ENCODE results near the gene DLL3.

The DLL3 gene

GRCh38 chr19:39515551-39516191 is 16.9 kb downstream of the DLL3 start:
- in situ Hi-C loops (cut with MboI; ENCODE audit: low sequenced_read_pairs), result no loop called here

DNA sequence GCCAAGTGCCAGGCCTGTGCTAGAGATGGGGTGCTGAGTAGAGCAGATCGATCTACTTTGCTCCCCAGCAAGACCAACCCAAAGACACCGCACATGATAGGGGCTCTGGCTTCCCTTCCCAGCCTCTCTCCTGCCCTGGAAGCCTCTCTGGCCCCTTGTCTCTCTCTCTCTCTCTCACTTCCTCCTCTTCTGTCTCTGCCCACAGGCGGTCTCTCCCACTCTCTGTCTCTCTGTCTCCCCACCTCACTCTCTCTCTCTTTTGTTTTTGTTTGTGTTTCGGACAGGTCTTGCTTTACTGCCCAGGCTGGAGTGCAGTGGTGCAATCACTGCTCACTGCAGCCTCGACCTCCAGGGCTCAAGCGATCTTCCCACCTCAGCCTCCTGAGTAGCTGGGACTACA is 17.5 kb downstream of the DLL3 start:
- in situ Hi-C loops (cut with MboI; ENCODE audit: low sequenced_read_pairs), result no loop called here

DNA sequence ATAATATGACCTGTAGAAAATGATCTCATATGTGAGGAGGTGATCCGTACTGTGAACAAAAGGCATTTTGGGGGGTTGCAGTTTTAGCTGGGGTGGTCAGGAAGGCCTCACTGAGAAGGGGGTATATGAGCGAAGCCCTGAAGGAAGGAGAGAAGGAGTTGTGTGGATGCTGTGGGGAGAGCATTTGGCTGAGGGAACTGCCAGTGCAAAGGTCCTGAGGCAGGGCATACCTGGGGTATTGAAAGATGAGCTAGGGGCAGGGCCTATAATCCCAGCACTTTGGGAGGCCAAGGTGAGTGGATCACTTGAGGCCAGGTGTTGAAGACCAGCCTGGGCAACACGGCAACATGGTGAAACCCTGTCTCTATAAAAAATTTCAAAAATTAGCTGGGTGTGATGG is 18.7 kb downstream of the DLL3 start:
- in situ Hi-C loops (cut with MboI; ENCODE audit: low sequenced_read_pairs), result no loop called here

- in situ Hi-C loops (cut with MboI; ENCODE audit: low sequenced_read_pairs), result no loop called here
These were observed 19.7 kb downstream of the DLL3 start for GRCh38 chr19:39518458-39518857.

DNA sequence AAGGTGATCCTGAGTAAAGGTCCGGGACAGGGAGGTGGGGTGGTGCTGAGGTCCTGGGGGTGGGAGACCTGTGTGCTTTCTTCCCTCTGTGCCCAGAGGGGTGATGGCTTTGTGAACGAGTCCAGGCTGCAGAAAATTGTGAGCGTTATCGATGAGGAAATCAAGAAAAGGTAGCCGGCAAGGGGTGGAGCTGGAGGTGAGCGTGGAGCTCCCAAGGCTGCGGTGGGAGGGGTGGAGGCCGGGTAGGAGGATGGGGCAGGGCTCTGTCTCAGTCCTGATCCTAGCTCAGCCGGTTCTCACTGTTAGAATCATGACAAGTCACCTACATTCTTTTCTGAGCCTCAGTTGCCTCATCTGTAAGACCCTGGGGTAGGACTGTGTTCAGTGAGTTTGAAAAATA is 20.2 kb downstream of the DLL3 start:
- in situ Hi-C loops (cut with MboI; ENCODE audit: low sequenced_read_pairs), result no loop called here

- in situ Hi-C loops (cut with MboI; ENCODE audit: low sequenced_read_pairs), result no loop called here
These were observed 22.1 kb downstream of the DLL3 start for GRCh38 chr19:39520541-39521484.

DNA sequence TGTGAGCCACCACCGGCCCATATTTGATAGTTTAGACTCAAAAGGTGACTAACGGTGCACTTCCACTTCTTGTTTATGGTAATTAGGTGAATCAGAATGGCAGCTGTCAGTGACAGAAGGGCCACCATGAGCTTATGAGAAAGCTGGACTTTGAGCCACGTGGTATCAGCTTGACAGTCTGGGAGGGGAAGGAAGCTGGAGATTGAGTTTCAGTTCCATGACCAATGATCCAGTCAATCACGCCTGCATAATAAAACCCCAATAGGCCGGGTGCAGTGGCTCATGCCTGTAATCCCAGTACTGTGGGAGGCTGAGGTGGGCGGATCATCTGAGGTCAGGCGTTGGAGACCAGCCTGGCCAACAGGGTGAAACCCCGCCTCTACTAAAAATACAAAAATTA is 25.7 kb downstream of the DLL3 start:
- in situ Hi-C loops (cut with MboI; ENCODE audit: low sequenced_read_pairs), result no loop called here

DNA sequence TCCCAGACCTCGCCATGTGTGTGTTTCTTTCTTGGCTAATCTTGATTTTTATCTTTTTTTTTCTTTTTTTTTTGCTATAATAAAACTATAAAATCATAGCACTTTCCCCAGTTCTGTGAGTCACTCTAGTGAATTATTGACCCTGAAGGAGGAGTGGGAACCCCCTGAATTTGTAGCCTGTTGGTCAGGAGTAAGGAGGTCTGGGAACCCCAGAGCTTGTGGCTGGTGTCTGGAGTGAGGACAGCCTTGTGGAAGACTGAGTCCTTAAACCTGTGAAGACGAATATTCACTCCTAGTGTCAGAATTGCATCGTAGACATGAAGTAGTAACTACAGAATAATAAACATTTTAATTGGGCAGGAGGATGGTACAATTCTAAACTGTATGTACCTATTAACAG is 26.5 kb downstream of the DLL3 start:
- in situ Hi-C loops (cut with MboI; ENCODE audit: low sequenced_read_pairs), result loop anchor here (25.0 kb wide), 1 partner anchor 413 kb away; no protein-coding TSS in a partner anchor

DNA sequence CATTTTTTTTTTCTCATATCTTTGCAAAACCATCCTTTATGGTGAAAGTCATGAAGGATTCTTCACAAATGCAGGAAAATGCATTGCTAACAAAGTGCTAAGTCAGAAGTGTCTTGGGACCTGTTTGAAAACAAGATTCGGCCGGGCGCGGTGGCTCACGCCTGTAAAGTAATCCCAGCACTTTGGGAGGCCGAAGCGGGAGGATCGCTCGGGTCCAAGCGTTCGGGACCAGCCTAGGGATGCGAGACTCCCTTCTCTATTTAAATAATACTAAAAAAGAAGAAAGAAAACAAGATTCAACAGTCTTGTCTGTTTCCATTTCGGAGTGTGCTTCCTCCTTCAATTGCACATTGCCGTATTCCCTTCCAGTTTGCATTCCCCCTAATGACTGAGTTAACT is 33.1 kb downstream of the DLL3 start:
- in situ Hi-C loops (cut with MboI; ENCODE audit: low sequenced_read_pairs), result loop anchor here (25.0 kb wide), 1 partner anchor 420 kb away; no protein-coding TSS in a partner anchor

DNA sequence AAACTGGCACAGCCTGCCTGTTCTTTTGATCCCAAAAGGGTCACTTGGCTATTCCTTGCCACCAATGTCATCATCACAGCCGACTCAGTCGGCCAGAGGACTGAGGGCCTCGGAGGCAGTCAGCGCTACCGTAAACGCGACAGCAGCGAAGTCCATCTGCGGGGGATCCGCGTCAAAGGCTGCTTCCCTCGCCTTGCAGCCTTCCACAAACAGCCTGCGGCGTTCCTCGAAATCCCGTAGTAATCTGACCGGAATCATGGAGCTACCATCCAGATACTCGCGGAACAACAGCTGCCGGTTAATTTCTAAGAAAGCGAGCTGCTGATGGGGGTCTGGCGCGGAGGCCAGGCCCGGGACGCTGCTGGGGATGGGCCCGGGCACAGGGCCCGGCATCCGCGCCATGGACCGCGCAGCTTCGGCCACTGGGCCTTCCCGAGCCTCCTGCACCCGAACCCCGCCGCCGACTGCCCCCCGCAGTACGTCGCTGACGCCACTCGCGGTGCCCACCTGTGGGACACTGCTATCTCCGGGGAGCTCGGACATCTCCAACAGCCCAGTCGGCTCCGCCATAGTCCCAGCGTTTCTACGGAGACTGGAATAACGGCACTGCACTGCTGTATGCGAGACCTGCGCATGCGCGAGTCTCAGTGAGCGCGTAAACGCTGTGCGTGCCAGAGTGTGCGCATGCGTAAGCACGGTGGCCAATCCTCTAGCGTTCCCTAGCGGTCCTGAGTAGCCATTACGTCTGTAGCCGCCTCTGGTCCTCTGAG is 33.7 kb downstream of the DLL3 start, which contains the start of gene EID2B:
Gene EID2B (minus strand): TSS at position 620 of the 770 bp plus-strand sequence. CDS start 50 bp downstream, at position 570.
- in situ Hi-C loops (cut with MboI; ENCODE audit: low sequenced_read_pairs), result loop anchor here (25.0 kb wide), 1 partner anchor 420 kb away; no protein-coding TSS in a partner anchor

- in situ Hi-C loops (cut with MboI; ENCODE audit: low sequenced_read_pairs), result loop anchor here (25.0 kb wide), 1 partner anchor 421 kb away; no protein-coding TSS in a partner anchor
These were observed 34.3 kb downstream of the DLL3 start for GRCh38 chr19:39533003-39533512.

GRCh38 chr19:39533791-39534190 is 35.0 kb downstream of the DLL3 start:
- in situ Hi-C loops (cut with MboI; ENCODE audit: low sequenced_read_pairs), result loop anchor here (25.0 kb wide), 1 partner anchor 421 kb away; no protein-coding TSS in a partner anchor

GRCh38 chr19:39539165-39539517 is 40.4 kb downstream of the DLL3 start:
- in situ Hi-C loops (cut with MboI; ENCODE audit: low sequenced_read_pairs), result loop anchor here (25.0 kb wide), 1 partner anchor 427 kb away; no protein-coding TSS in a partner anchor

DNA sequence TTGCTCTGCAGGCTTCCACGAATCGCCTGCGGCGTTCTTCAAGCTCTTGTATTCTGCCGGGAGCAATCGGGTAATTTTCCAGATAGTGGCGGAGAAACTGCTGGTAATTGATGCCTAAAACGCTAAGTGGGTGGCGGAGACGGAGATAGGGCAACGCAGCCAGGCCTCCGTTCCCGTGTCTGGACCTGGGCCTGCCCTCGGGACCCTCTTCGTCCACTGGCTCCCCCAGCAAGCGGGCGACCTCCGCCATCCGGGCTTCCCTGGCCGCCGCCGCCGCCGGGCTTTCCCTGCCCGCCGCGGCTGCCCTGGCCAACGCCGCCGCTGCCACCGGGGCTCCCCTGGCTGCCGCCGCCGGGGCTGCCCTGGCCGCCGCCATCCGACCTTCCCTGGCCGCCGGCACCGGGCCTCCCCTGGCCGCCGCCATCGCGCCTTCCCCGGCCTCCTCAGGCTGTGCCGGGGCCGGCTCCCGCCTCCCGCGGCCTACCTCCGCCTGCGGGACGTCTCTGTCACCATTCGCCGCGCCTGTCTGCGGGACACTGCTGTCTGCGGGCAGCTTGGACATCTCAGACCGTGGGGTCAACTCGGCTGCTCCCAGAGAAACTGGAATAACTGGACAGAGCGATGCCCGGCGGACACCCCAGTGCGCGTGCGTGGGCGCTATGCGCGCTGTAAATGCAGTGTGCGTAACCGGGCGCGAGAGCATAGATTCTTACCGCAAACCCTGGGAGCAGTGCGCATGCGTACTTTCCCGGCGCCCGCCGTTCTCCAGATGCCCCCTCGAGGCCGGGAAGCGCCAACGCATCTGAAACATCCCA is 41.0 kb downstream of the DLL3 start, which contains the start of gene EID2:
Gene EID2 (minus strand): TSS at position 644 of the 815 bp plus-strand sequence. CDS start 82 bp downstream, at position 562.
- in situ Hi-C loops (cut with MboI; ENCODE audit: low sequenced_read_pairs), result loop anchor here (25.0 kb wide), 1 partner anchor 427 kb away; no protein-coding TSS in a partner anchor

GRCh38 chr19:39540333-39540673 is 41.6 kb downstream of the DLL3 start:
- in situ Hi-C loops (cut with MboI; ENCODE audit: low sequenced_read_pairs), result loop anchor here (25.0 kb wide), 1 partner anchor 428 kb away; no protein-coding TSS in a partner anchor

DNA sequence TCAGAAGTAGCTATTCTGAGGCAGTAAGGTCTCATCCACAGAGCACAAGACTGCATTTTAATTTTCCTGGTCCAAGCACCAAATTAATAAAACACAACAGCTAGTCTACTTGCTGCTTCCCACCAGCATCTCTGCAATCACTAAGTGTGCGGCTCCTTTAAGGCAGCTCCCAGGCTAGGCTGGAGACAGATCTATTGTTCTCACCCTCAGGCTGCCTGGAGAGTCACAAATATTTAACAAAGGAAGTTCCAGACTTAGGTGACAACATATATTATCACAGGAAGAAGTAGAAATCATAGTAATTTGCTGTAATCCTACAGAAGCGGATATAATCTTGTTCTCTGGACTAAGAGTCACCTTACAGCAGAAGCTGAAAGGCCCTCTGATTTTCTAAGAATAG is 43.5 kb downstream of the DLL3 start:
- in situ Hi-C loops (cut with MboI; ENCODE audit: low sequenced_read_pairs), result loop anchor here (25.0 kb wide), 1 partner anchor 430 kb away; no protein-coding TSS in a partner anchor

- in situ Hi-C loops (cut with MboI; ENCODE audit: low sequenced_read_pairs), result loop anchor here (25.0 kb wide), 1 partner anchor 431 kb away; no protein-coding TSS in a partner anchor
These were observed 44.7 kb downstream of the DLL3 start for GRCh38 chr19:39543477-39543857.

DNA sequence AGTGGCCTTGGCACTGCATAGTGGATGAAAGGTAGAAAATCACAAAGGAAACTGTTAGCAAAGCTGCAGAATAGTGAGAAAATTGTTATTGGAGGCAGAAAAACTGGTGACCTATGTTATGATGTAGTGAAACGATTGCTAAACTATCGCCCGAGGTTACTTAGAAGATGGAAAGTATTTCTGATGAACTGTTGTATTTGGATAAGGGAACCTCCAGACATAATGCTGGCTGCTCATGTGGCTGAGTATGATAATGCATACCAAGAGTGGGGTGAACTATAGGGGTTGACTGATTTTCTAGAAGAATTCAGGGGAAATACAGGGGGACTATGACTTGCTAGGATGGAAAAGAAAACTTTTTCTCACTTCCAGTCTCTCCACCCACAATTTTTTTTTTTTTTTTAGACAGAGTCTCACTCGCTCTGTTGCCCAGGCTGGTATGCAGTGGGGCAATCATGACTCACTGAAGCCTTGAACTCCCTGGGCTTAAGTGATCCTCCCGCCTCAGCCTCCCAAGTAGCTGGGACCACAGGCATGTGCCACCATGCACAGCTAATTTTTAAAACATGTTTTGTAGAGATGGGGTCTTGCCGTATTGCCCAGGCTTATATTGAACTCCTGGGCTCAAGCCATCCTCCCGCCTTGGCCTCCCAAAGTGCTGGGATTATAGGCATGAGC is 45.6 kb downstream of the DLL3 start:
- in situ Hi-C loops (cut with MboI; ENCODE audit: low sequenced_read_pairs), result loop anchor here (25.0 kb wide), 1 partner anchor 432 kb away; no protein-coding TSS in a partner anchor

GRCh38 chr19:39544911-39545310 is 46.2 kb downstream of the DLL3 start:
- in situ Hi-C loops (cut with MboI; ENCODE audit: low sequenced_read_pairs), result loop anchor here (25.0 kb wide), 1 partner anchor 433 kb away; no protein-coding TSS in a partner anchor
